Measurements from ENCODE around the gene FBXW5.

Gene FBXW5

DNA sequence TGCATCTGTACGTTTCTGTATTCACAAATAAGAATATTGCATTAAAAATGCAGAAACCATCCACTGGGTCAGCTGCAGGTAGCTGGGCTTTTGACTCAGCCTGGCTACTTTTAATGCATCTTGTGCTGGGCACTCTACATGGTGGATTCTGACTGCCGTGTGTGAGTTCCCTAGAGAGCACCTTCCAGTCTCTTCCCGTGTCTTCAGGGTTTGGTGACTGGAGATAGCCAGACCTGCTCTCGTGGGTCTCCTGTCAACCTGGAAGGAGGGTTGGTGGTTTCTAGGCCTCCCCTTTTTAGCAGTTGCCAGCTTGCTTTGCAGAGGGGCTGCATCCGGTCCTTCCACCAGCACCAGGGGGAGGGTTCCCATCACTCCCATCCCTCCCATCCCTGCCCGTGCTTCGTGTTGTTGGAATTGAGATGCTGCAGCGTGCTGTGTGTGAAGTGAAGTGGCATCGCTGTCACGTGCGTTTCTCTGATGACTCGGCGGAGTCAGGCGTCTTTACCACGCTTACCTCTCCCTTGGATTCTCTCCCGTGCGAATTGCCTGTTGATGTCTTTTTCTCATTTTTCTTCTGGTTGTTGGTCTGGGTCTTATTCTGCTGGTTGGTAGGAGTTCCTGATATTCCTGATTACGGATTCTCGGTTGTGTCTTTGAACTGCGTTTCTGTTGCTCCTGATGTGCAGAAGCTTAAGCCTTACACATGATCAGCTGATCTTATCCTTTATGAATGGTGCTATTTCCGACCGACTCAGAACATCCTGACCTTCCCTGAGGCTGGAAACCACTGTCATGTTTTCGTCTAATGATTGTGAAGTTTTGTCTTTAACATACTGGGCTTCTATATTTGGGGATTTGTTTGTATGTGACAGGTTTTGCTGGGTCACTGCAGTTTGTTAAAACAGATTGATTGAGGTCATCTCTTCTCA is 16.9 kb downstream of the FBXW5 start:
- TF ChIP-seq EZH2phosphoT487 (IDR thresholded peaks at IDR 0.05; ENCODE audit: low read depth), result no peak
- TF ChIP-seq, protein P1, sequence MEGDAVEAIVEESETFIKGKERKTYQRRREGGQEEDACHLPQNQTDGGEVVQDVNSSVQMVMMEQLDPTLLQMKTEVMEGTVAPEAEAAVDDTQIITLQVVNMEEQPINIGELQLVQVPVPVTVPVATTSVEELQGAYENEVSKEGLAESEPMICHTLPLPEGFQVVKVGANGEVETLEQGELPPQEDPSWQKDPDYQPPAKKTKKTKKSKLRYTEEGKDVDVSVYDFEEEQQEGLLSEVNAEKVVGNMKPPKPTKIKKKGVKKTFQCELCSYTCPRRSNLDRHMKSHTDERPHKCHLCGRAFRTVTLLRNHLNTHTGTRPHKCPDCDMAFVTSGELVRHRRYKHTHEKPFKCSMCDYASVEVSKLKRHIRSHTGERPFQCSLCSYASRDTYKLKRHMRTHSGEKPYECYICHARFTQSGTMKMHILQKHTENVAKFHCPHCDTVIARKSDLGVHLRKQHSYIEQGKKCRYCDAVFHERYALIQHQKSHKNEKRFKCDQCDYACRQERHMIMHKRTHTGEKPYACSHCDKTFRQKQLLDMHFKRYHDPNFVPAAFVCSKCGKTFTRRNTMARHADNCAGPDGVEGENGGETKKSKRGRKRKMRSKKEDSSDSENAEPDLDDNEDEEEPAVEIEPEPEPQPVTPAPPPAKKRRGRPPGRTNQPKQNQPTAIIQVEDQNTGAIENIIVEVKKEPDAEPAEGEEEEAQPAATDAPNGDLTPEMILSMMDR (IDR thresholded peaks at IDR 0.05; ENCODE audit: low read depth, low read length), result no peak
- no peaks in the 10 kb centered on the region for H3K9me3 ChIP-seq (ENCODE audit: insufficient read depth, low read length)
- H3K27ac ChIP-seq (ENCODE audit: low read length), result no peak overlapping the region
- H2AFZ ChIP-seq (ENCODE audit: low read depth, low read length), result no peak overlapping the region
- H3K4me1 ChIP-seq (ENCODE audit: low read length), result peaks cover 7% of the 10 kb centered on the region; the same call in 1 of the 2 replicates
- H4K20me1 ChIP-seq (ENCODE audit: insufficient read depth, low read length), result no peaks in the 10 kb centered on the region
- H3K9ac ChIP-seq (ENCODE audit: low read length), result no peak overlapping the region
- peaks cover 29% of the 10 kb centered on the region for H3K36me3 ChIP-seq (replicated peaks; ENCODE audit: low read depth, low read length)
- no peak overlapping the region for H3K4me3 ChIP-seq (ENCODE audit: low read length)
- no peak overlapping the region for H3K4me2 ChIP-seq (ENCODE audit: low read length)
- no peaks in the 10 kb centered on the region for H3K79me2 ChIP-seq (ENCODE audit: low read length)
- no peaks in the 10 kb centered on the region for H3K27me3 ChIP-seq (ENCODE audit: low read depth, low read length)

DNA sequence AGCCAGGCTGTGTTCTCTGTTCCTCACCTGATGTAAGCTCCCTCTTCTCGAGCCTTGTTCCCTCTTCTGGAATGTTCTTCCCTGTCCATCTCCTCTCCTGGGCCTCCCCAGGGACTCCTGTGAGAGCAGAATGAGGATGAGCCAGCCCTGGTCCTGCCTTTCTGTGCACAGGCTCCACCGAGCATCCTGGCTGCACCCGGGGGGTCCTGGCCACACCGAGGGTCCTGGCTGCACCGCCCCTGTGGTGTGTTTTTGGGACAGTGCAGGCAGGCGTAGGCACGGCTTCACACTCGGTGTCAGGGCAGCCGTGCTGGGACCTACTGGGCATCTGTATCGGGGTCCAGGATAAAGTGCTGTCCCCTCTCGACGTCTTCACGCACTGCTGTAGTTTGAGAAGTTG is 17.8 kb downstream of the FBXW5 start:
- Histone ChIP-seq H3K9me3 (ENCODE audit: insufficient read depth, low read length) (no peaks in the 10 kb centered on the region), H3K4me1 (ENCODE audit: low read length) (peaks cover 2% of the 10 kb centered on the region; the same call in 1 of the 2 replicates), H2AFZ (ENCODE audit: low read depth, low read length) (no peak overlapping the region), H3K27me3 (ENCODE audit: low read depth, low read length) (no peaks in the 10 kb centered on the region), H3K79me2 (ENCODE audit: low read length) (no peaks in the 10 kb centered on the region), H3K4me2 (ENCODE audit: low read length) (no peak overlapping the region), H3K9ac (ENCODE audit: low read length) (no peak overlapping the region), H3K36me3 (replicated peaks; ENCODE audit: low read depth, low read length) (peaks cover 34% of the 10 kb centered on the region), H4K20me1 (ENCODE audit: insufficient read depth, low read length) (no peaks in the 10 kb centered on the region), H3K27ac (ENCODE audit: low read length) (no peak overlapping the region), H3K4me3 (ENCODE audit: low read length) (no peak overlapping the region)
- TF ChIP-seq EZH2phosphoT487 (IDR thresholded peaks at IDR 0.05; ENCODE audit: low read depth), result no peak

DNA sequence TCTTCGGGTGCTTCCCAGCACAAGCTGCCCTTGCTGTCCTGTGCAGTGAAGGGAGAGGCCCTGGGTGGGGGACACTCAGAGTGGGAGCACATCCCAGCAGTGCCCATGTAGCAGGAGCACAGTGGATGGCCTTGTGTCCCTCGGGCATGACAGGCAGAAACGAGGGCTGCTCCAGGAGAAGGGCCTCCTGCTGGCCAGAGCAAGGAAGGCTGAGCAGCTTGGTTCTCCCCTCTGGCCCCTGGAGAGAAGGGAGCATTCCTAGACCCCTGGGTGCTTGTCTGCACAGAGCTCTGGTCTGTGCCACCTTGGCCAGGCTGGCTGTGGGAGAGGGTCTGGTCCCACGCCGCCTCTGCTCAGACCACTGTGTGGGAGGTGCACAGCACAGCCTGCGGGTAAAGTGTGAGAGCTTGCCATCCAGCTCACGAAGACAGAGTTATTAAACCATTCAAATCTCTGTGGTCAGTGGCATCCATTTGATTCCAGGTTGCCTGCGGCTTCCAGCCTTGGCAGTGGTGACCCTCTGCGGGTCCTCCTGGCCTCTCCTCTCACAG is 18.3 kb downstream of the FBXW5 start:
- Histone ChIP-seq H3K4me1 (ENCODE audit: low read length) (no peaks in the 10 kb centered on the region), H3K4me3 (ENCODE audit: low read length) (no peak overlapping the region), H3K27me3 (ENCODE audit: low read depth, low read length) (no peaks in the 10 kb centered on the region), H3K9me3 (ENCODE audit: insufficient read depth, low read length) (no peaks in the 10 kb centered on the region), H2AFZ (ENCODE audit: low read depth, low read length) (no peak overlapping the region), H3K4me2 (ENCODE audit: low read length) (no peak overlapping the region), H3K36me3 (replicated peaks; ENCODE audit: low read depth, low read length) (peaks cover 36% of the 10 kb centered on the region), H4K20me1 (ENCODE audit: insufficient read depth, low read length) (no peaks in the 10 kb centered on the region), H3K27ac (ENCODE audit: low read length) (no peak overlapping the region), H3K79me2 (ENCODE audit: low read length) (no peaks in the 10 kb centered on the region), H3K9ac (ENCODE audit: low read length) (no peak overlapping the region)
- no peak for TF ChIP-seq EZH2phosphoT487 (IDR thresholded peaks at IDR 0.05; ENCODE audit: low read depth)
- TF ChIP-seq, protein P1 (IDR thresholded peaks at IDR 0.05; ENCODE audit: low read depth, low read length), result no peak

DNA sequence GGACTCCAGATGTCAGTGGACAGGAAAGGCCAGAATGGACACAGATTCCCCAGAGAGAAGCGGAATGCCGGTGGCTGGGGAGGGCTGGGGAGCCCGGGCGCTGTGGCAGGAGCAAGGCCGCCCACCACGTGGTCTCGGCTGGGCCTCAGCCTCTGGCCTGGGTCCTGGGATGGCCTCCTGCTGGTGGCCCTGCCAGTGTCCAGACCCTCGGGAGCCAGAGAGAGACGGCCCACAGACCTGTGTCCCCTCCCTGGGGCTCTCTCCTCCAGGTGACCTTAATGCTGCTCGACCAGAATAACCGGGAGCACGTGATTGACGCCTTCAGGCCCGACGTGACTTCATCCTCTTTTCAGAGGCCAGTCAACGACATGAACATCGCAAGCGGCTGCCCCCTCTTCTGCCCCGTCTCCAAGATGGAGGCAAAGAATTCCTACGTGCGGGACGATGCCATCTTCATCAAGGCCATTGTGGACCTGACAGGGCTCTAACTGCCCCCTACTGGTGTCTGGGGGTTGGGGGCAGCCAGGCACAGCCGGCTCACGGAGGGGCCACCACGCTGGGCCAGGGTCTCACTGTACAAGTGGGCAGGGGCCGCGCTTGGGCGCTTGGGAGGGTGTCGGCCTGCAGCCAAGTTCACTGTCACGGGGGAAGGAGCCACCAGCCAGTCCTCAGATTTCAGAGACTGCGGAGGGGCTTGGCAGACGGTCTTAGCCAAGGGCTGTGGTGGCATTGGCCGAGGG is 19.0 kb downstream of the FBXW5 start:
- no peak overlapping the region for H3K4me2 ChIP-seq (ENCODE audit: low read length)
- no peaks in the 10 kb centered on the region for H3K4me1 ChIP-seq (ENCODE audit: low read length)
- no peaks in the 10 kb centered on the region for H3K79me2 ChIP-seq (ENCODE audit: low read length)
- no peaks in the 10 kb centered on the region for H3K27me3 ChIP-seq (ENCODE audit: low read depth, low read length)
- H3K4me3 ChIP-seq (ENCODE audit: low read length), result no peak overlapping the region
- H4K20me1 ChIP-seq (ENCODE audit: insufficient read depth, low read length), result no peaks in the 10 kb centered on the region
- no peaks in the 10 kb centered on the region for H3K9me3 ChIP-seq (ENCODE audit: insufficient read depth, low read length)
- H2AFZ ChIP-seq (ENCODE audit: low read depth, low read length), result no peak overlapping the region
- H3K36me3 ChIP-seq (replicated peaks; ENCODE audit: low read depth, low read length), result peaks cover 42% of the 10 kb centered on the region
- H3K9ac ChIP-seq (ENCODE audit: low read length), result no peak overlapping the region
- TF ChIP-seq, protein P1 (IDR thresholded peaks at IDR 0.05; ENCODE audit: low read depth, low read length), result peak; percentile 12; the same call in 1 of the 2 replicates
- TF ChIP-seq EZH2phosphoT487 (IDR thresholded peaks at IDR 0.05; ENCODE audit: low read depth), result no peak
- no peak overlapping the region for H3K27ac ChIP-seq (ENCODE audit: low read length)
